GM19452 (cell line): ENCODE results near the gene BCS1L.

Experiments
- ATAC-seq: cut with Tn5 transposase; IDR thresholded peaks from one replicate; pipeline ENCODE4 v1.9.1; 2021; ENCODE audit not compliant: unreplicated experiment

The BCS1L gene

GRCh38 chr2:218711550-218711929 lies 52.1 kb downstream of the BCS1L start:
- no peak for ATAC-seq
